ENCODE results near the gene RNF213.

- TF ChIP-seq POLR2A (IDR thresholded peaks at IDR 0.05) = peak; percentile 20 to 52
- TF ChIP-seq CTCF (IDR thresholded peaks at IDR 0.05) = peak in 1 of 6 experiments; percentile 6
These were observed 2.9 kb downstream of the RNF213 start for GRCh38 chr17:80263253-80264204.

All from adrenal gland (tissue), 5 donors.